Ramos (cell line): ENCODE data around the gene ART4.

Source experiments
- in situ Hi-C: fragments of 300-500 bp; cut with MboI; formaldehyde crosslinking; loops from one replicate; pipeline ENCODE4 v1.14.3; 2022; ENCODE audit warnings: low sequenced_read_pairs; ENCODE audit not compliant: unreplicated experiment

ART4 gene, protein sequence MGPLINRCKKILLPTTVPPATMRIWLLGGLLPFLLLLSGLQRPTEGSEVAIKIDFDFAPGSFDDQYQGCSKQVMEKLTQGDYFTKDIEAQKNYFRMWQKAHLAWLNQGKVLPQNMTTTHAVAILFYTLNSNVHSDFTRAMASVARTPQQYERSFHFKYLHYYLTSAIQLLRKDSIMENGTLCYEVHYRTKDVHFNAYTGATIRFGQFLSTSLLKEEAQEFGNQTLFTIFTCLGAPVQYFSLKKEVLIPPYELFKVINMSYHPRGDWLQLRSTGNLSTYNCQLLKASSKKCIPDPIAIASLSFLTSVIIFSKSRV

DNA sequence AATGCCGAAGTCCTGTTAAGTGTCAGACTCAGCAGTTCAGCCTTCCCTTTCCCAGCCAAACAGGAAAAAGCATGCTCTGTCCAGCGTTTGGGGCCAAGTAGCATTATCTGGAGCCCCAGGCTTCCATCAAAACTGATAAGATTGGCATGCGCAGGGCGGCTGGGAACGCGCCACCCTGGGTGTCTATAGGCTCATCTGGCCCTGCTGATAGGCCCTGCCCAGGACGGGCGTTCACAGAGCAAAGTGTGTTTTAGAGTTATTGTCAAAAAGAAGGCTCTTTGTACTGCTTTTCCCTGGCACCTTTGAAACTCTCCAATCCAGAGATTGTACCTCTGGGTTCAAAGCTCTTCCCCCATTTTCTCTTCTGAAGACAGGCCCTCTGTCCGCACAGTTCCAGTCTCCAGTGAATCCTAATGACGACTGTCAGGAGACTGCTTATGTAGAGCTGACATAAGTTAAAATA, at the start of gene ART4:
ART4 (minus strand) TSS at position 102 of the 463 bp plus-strand sequence. CDS start 413 bp downstream, outside the sequence.
- in situ Hi-C loops = loop anchor here (25.0 kb wide), 1 partner anchor 419 kb away; no protein-coding TSS in a partner anchor

DNA sequence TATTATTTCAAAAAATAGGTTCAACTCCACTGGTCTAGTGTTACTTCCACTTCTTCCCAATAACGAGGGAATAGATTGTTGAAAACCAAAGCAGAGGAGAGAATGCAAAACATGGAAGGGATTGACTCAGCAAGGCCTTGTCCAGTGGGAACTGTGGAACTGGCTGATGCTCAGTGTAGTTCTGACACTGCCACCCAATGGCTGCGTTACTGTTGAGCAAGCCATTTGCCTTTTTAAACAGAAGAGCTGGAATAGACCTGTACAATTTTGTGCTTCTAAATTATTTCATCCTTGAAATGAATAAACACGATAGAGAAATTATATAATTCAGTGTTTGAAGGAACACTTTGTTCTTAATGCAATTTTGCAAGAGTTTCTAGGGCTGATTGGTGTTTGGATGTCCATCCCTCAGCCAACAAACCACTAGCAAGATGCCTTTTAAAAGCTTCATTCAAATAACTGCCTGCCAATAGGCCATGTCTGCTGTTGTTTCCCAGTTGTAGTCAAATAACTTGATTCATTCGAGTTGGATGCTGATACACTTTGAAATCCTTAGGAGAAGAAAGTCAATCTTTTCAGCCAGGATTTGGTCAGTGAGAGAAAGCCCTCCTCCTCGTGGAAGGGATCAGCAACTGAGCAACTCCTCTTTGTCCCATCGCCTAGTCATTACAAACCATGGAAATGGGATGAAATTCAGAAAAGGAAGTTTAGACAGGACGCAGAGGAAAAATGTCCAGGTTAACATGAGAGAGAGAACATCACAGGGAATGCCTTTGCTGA, 49.6 kb upstream of the ART4 start:
- in situ Hi-C loops = no loop called here

DNA sequence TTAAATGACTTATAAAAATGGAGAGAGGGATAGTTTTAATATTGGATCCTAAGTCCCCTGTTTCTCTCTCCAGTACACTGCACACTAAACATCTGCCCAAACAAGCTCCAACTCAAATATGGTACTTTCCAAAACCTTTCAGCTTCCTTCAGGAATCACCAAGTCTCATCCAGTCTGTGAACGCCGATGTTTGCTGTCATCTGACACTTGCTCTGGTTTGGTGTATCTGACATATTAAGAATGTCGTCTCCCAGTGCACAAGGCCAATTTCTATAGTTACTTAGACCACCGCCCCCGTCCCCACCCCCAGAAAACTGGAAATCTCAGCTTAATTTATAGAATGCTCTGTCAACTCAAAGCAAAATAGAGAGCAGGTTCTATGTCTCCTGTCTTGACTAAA, 47.4 kb upstream of the ART4 start:
- in situ Hi-C loops = no loop called here

DNA sequence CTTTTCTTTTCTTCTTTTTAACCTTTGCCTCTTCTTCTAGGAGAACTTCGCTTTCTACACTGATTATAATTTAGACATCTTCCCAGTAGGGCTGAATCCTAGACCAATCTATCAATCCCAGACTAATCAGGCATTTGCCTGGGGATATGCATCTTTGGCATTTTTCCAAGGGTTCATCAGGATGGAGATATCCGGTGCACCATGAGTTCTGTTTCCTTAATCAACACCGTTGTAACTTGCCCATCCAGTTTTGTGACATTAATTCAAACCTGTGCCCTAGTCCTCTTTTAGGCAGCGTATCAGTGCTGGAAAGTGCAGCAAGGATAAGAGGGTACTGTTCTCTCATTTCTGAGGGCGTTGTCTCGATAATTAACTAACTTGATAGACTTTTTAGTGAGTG, 42.9 kb upstream of the ART4 start:
- in situ Hi-C loops = no loop called here

DNA sequence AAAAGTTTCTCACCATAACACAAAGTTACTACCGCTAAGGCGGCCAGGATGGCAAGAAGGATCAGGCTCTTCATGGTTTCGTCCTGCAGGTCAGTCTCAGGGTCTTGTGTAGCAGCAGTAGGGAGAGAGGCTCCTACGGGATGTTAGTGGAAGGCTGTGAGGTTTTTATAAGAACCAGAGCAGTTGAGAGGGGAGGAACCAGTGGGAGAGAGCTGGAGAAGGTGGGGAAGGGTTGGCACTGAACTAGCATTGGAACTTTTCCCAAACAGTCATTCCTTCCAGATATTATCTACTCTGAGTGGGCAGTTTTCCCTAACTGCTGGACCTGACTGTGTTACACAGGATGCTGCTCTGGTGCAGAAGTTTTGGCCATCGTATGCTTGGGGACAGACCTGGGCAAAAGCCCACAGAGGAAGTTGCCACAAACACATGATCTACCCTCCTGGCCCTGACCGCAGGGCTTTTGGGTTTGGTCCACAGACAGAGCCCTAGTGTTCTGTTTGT, 42.4 kb upstream of the ART4 start, which contains the start of gene MGP:
MGP (minus strand) TSS at position 137 of the 504 bp plus-strand sequence; CDS start at position 74, 63 bp downstream.
- in situ Hi-C loops = no loop called here

DNA sequence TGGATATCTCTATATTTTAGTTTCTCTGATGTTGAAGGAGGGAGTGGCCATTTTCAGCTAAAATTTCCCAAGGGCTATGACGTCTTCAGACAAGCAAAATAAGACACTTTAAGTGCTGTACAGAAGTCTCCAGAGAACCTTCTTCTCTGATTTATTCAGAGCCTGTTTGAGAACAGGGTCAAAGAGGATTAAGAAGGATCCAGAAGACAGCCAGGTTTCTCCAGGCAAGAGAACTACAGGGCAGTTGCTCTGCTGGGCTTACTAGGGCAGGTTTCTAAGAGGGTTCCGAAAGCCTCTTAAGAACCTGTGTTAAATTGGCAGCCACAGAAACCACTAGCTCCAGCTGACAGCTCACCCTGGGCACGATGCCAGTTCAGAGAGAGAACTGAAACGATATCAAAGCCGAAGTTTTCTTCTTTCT, 41.1 kb upstream of the ART4 start:
- in situ Hi-C loops = no loop called here

DNA sequence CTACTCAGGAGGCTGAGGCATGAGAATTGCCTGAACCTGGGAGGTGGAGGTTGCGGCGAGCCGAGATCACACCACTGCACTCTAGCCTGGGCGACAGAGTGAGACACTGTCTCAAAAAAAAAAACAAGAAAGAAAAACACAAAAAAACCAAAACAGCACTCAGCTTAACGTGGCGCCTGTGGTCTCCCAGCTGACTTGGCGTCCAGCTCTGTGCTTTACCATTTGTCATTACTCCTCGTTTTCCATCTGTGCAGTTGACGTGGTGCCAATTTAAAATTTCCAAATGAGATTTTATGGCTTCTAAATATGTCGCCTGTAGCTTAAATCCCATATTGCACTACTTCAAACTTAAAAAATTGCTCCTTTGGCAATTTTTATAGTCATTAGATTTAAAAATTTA, 40.4 kb upstream of the ART4 start:
- in situ Hi-C loops = no loop called here

DNA sequence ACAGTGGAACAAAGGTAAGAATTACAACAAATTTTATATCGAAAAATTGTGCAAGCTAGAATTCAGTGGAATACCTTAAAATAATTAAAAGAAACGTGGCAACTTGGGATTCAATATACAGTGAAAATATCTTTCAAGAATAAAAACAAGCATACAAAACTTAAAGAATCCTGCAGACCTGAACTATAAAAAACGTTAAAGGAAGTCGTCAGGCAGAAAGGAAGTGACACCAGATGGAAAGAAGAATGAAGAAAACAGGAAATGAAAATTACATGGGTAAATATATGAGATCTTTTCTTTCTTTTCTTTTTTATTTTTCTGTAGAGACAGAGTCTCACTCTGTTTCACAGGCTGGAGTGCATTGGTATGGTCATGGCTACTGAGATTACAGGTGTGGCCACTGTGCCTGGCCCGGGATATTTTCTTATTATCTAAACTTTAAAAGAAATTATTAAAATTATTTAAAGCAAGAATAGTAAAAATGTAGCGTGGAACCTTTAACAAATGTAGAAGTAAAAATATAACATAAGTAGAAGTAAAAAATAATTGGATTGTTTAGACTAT, 37.6 kb upstream of the ART4 start:
- in situ Hi-C loops = no loop called here

DNA sequence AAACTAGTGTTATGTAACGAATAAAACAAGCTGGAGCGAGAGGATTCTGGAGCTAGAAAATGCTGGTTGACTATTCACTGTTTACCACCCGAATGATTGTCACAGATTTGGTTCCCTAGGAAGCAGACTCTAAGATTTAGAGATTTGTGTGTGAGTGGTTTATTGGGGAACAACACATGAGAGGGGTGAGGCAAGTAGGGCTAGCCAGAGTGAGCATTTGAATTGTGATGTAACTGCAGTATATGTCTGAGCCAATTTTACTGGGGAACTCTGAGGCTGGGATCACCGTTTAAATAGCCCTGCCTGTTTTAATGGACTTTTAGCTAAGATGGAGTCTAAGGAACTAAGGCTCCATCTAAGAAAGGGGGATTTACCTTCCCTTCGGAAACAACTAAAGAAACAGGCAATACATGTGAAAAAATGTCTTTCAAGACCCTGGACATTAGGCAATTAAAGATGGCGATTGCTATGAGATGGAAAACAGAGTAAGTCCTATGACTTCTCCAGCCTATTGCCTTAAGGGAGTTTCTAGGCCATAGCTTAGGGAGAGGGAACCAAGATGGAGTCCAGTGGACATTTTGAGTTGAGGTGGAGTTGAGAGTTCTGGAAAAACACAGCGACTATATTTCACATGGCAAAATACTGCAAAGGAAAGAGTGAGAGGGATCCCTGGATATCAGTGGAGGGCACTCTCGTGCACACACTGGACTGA, 36.1 kb upstream of the ART4 start:
- in situ Hi-C loops = no loop called here

DNA sequence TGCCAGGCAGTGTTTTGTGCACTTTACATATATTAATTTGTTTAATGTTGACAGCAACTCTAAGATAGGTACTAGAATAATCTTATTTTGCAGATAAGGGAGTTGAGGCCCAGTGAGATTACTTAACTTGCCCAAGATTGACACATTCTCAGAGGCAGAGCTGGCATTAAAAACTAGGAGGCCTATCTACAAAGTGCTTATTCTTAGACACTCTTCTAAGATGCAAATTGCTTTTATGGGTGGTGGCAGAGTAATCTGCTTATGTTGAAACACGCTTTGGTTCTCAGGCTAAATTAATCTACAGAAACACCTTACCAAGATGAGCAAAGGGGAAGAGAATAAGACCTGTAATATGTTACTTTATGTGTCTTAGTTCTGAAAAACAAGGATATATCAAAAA, 35.2 kb upstream of the ART4 start:
- in situ Hi-C loops = no loop called here

DNA sequence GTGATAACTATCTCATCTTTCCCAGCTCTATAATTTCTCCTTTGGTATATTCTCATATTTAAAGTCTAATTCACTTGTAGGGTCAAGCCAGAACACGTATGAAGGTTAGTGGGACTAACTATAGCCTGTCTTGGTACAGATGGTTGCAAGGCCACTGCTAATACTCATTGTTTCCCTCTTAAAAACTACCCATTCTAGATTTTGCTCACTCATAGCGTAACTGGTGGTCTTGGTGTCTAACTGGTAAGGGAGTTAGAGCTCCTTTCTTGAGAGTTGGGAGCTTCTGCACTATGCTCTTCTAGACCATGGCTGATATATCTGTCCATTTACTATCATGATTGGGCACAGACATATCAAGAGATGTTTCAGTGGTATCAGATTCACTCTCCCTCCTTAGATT, 33.5 kb upstream of the ART4 start:
- in situ Hi-C loops = no loop called here

DNA sequence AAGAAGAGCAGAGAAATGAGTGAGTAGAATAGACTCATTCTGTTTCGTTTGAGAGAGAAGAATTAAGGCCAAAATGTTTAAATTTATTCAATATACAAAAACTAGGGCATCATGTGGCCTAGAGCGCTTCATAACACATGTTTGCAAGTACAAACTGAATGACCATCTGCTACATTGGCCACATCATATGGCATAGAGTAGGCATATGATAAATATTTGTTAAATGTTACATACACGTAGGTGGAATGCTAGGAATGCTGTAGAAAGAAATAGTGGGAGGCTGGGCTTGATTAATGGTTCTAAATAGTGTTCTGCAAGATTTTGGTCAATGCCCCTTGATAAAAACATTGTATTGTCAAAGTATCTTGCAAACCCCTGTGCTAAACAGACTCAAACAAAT, 31.6 kb upstream of the ART4 start:
- in situ Hi-C loops = no loop called here

DNA sequence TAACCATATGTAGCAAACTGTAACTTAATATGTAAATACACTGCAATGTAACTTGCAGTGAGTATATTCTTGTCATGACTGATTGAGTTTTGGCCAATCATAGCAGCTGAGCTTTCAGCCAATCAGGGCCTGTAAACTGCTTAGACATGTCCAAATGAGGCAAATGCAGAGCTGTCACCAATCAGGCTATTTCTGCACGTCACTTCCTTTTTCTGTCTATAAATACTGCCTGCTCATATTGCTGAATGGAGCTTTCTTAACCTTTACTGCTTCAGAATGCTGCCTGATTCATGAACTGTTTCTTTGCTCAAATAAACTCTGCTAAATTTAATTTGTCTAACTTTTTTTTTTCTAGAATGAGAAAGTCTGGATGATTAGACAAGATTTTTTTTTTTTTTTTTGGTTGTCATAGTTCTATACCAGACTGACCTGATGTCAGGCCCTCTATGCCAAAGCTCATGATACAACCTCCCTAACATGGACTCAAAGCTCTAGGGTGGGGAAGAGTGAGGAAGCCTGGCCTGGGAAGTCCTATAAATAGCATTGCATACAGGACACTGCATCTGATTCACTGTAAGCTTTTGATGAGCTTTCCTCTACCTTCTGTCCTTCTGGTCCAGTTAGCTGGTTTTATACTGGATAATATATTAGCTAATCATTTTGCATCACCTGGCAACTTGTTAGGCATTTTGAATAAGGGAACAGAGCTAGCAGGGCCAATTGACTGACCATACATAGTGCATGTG, 30.3 kb upstream of the ART4 start:
- in situ Hi-C loops = no loop called here

DNA sequence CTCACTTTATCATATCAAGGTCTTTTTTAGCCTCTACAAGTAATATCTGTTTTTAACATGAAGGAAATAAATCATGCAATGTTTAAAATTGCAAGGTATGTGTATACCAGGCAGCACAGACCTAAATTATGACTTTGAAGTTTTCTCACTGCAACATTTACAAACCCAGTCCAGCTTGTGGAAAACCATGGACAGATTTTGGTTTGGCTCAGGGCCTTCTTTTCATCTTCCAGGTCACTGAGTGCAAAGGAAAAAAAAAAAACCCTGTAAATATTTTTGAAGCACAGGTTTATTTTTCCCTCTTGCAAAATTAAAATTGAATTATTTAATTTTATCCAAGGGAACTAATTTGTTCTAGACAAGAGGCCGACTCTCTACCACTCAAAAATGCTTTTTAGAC, 28.6 kb upstream of the ART4 start:
- in situ Hi-C loops = no loop called here

DNA sequence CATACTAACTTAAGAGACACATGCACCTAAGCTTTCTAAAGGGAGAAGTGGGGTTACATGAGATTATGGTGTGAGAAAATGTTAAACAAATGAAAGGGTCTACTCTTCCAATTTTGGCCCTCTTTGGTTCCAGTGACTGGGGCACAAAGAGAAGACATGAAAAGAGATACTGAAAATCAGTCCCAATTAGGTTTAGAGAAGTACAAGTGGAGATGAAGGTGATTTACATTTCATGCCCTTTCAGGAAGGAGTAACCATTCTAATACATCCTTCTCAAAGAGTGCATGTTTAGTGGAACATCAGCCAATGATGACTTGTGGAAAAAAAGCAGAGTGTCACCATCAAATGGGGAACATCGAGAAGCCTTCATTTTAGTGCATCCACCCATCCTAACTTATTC, 27.9 kb upstream of the ART4 start:
- in situ Hi-C loops = no loop called here

DNA sequence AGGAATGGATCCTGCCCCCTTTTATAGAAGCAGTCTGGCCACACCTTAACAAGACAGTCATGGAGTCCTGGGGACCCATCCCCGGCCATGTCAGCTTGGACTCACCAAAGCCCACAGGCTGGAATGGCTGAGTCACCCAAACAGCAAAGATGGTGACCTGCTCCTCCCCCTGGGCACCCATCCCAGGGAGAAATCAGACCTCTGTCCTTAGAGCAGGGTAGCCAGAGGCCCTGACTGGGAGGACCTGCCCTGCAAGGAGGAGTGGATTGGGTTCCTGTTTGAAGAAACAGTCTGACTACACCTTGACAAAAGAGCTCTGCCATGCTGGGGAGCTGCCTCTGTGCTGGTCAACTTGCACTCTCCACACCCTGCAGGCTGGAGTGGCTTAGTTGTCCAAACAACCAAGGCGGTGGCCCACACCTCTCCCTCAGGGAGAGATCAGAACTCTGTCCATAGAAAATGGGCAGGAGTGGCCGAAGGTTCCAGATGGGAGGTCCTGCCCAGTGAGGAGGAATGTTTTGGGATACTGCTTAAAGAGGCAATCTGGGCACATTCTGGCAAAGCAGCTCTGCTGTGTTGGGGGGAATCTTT, 25.7 kb upstream of the ART4 start:
- in situ Hi-C loops = no loop called here

DNA sequence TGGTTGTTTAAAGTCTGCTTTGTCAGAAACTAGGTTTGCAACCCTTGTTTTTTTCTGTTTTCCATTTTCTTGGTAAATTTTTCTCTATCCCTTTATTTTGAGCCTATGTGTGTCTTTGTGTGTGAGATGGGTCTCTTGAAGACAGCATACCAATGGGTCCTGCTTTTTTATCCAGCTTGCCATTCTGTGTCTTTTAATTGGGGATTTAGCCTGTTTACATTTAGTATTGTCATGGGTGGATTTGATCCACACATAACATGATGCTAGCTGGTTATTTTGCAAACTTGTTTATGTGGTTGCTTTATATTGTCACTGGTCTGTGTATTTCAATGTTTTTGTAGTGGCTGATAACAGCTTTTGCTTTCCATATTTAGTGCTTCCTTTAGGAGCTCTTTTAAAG, 17.2 kb upstream of the ART4 start:
- in situ Hi-C loops = no loop called here

DNA sequence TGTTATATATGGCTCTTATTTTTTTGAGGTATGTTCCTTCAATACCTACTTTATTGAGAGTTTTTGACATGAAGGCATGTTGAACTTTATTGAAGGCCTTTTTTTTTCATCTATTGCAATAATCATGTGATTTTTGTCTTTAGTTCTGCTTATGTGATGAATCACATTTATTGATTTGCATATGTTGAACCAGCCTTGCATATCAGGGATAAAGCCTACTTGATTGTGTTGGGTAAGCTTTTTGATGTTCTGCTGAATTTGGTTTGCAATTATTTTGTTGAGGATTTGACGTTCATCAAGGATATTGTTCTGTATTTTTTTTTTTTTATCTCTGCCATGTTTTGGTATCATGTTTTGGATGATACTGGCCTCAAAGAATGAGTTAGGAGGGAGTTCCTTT, 15.2 kb upstream of the ART4 start:
- in situ Hi-C loops = no loop called here

DNA sequence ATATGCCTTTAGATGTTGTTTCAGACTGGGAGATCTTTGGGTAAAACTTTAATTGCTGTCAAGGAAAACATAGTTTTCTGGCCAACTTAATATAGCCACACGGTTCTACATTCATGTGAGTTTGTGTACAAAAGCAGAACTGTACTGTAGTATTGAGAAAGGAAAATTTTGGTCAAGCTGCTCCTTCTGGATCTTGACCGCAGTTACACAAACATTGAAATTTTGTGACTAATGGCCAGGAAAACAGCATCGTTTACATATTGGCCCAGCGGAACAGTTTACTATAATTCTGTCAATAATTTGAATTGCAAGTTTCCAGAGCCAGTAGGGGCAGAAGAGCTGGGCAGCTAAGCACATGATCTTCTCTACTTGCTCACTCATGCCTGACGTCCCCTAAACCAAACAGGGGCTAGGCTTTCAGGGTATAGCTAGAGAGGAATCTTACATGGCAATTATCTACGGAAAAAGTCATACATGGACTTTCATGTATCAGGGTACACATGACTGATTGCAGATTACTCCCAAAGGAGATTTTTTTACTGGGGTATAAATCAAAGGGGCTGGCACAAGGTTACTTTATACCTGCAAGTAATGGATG, 11.4 kb upstream of the ART4 start:
- in situ Hi-C loops = no loop called here
